Neural crest cell (in vitro differentiated cells): ENCODE results near the gene NDST4. TPM values are rescaled to one million over a fixed set of nuclear protein-coding genes. Genes with fewer than 3 reads are reported as not detected.
"Not testable (repeated sequence)": the region's sequence is repeated elsewhere in the genome, so short reads cannot be mapped to it uniquely, and the experiment has no call there.

ENCODE experiments used
- DNase-seq: peaks from one replicate; pipeline ENCODE4 v3.0.0; 2021; ENCODE audit warnings: low read depth, mixed read lengths, low spot score
- H3K27ac Mint-ChIP-seq: one replicate; pipeline ENCODE4 v1.8.0; 2021; ENCODE audit warnings: mild to moderate bottlenecking, mixed read lengths; ENCODE audit not compliant: unreplicated experiment
- H3K27me3 Mint-ChIP-seq: 2 replicates; pipeline ENCODE4 v1.8.0; 2021; ENCODE audit warnings: low read depth, mild to moderate bottlenecking, mixed read lengths
- H3K36me3 Mint-ChIP-seq: 2 replicates; pipeline ENCODE4 v1.8.0; 2021; ENCODE audit warnings: low read depth, mild to moderate bottlenecking, mixed read lengths
- H3K4me1 Mint-ChIP-seq: 2 replicates; pipeline ENCODE4 v1.8.0; 2021; ENCODE audit warnings: mixed read lengths
- H3K4me3 Mint-ChIP-seq: one replicate; pipeline ENCODE4 v1.8.0; 2021; ENCODE audit warnings: mild to moderate bottlenecking, mixed read lengths
- H3K9me3 Mint-ChIP-seq: 2 replicates; pipeline ENCODE4 v1.8.0; 2021; ENCODE audit warnings: mixed read lengths
- total RNA-seq: library from RNA; stranded (reverse); gene quantifications from 2 replicates; pipeline ENCODE4 v1.2.1, GENCODE V29; 2021
- TF ChIP-seq, protein P1 (sequence below): fragments of 200-600 bp; sonication (generic); conservative IDR thresholded peaks from 2 replicates; pipeline ENCODE4 v1.5.0; 2021; ENCODE audit warnings: antibody characterized with exemption, mild to moderate bottlenecking

Gene NDST4
- total RNA-seq, 1 donor from 2014 or later: 1.3 TPM

DNA sequence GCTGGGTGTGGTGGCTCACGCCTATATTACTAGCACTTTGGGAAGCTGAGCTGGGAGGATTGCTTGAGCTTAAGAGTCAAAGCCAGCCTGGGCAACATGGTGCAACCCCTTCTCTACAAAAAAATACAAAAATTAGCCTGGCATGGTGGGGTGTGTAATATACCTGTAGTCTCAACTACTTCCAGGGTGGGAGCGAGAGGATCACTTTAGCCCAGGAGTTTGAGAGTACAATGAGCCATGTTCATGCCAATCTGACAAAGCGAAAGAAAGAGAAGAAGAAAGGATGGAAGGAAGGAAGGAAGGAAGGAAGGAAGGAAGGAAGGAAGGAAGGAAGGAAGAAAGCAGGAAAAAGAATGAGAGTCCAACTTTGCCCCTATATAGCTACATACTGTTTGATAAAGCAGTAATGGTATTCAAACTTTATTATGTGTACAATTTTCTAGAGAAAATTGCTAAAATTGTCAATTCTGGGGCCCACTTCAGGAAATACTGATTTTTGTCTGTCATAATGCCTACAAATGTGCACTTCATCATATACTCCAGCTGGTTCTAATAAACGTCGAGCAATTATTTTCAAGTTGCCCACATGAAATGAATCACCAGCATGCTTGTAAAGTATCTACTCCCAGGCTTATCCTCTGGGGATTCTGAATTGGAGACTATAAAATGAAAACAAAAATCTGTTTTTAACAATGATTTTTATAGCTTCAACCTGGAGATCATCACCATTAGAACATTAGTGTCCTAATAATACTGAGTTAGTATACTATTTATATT, 132.3 kb downstream of the NDST4 start:
- Mint-ChIP-seq H3K27ac (no peak overlapping the region), H3K27me3 (no peaks in the 10 kb centered on the region), H3K4me3 (no peak overlapping the region), H3K4me1 (no peaks in the 10 kb centered on the region), H3K36me3 (no peaks in the 10 kb centered on the region), H3K9me3 (peaks cover 4% of the 10 kb centered on the region)
- DNase-seq: no peak
- TF ChIP-seq, protein P1, sequence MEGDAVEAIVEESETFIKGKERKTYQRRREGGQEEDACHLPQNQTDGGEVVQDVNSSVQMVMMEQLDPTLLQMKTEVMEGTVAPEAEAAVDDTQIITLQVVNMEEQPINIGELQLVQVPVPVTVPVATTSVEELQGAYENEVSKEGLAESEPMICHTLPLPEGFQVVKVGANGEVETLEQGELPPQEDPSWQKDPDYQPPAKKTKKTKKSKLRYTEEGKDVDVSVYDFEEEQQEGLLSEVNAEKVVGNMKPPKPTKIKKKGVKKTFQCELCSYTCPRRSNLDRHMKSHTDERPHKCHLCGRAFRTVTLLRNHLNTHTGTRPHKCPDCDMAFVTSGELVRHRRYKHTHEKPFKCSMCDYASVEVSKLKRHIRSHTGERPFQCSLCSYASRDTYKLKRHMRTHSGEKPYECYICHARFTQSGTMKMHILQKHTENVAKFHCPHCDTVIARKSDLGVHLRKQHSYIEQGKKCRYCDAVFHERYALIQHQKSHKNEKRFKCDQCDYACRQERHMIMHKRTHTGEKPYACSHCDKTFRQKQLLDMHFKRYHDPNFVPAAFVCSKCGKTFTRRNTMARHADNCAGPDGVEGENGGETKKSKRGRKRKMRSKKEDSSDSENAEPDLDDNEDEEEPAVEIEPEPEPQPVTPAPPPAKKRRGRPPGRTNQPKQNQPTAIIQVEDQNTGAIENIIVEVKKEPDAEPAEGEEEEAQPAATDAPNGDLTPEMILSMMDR: no peak

GRCh38 chr4:114980399-114980798, 133.0 kb downstream of the NDST4 start:
- not testable (repeated sequence) for H3K27ac Mint-ChIP-seq, H3K4me1 Mint-ChIP-seq, H3K36me3 Mint-ChIP-seq

DNA sequence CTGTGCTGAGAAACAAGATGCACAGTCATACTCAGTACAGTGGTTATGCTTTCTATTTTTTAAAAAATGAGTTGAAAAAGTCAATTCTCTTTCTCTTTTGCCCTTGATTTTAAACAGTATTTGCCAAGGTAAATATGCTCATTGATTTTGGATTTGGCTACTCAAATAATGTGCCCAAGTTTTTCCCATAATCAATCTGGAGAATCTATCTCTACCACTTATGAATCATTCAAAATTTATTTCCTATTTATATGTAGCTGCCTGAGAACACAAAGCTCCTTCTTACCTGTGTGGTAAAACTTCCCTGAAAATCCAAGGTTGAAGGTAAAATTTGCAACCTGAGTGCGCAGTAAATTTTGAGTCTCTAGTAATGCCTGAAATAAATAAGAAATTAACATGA, 136.5 kb downstream of the NDST4 start:
- H3K4me3 Mint-ChIP-seq: no peak overlapping the region

More at GRCh38 chr4:114980399-114980798, 133.0 kb downstream of the NDST4 start:
- not testable (repeated sequence) for H3K27me3 Mint-ChIP-seq, H3K9me3 Mint-ChIP-seq, H3K4me3 Mint-ChIP-seq, DNase-seq

DNA sequence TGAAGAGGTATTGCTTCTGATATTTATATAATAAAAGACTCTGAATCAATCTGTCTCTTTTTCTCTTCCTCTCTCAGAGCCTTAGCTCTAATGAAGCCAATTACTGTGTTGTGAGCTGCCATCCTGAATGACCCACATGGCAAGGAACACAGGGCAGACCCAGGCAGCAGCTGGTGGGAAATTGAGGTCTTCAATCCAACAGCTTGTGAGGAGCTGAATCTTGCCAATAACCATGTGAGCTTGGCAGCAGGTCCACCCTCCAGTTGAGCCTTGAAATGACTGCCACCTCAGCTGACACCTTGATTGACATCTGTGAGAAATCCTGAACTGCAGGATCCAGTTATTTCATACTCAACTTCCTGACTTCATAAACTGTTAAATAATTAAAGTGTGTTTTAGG, 149.4 kb downstream of the NDST4 start:
- Mint-ChIP-seq H3K27ac (no peak overlapping the region), H3K9me3 (peaks cover 2% of the 10 kb centered on the region), H3K36me3 (no peaks in the 10 kb centered on the region), H3K27me3 (no peaks in the 10 kb centered on the region), H3K4me3 (no peak overlapping the region), H3K4me1 (no peaks in the 10 kb centered on the region)
- TF ChIP-seq, protein P1: no peak
- DNase-seq: no peak

More for the DNA sequence above, 136.5 kb downstream of the NDST4 start:
- no peaks in the 10 kb centered on the region for H3K9me3 Mint-ChIP-seq
- TF ChIP-seq, protein P1: no peak
- H3K27me3 Mint-ChIP-seq: no peaks in the 10 kb centered on the region
- H3K4me1 Mint-ChIP-seq: no peaks in the 10 kb centered on the region
- no peaks in the 10 kb centered on the region for H3K36me3 Mint-ChIP-seq
- no peak overlapping the region for H3K27ac Mint-ChIP-seq
- no peak for DNase-seq

- Mint-ChIP-seq H3K27me3 (no peaks in the 10 kb centered on the region), H3K4me1 (no peaks in the 10 kb centered on the region), H3K36me3 (no peaks in the 10 kb centered on the region), H3K9me3 (peaks cover 8% of the 10 kb centered on the region), H3K4me3 (no peak overlapping the region), H3K27ac (no peak overlapping the region)
- TF ChIP-seq, protein P1: no peak
- no peak for DNase-seq
These were observed 167.8 kb downstream of the NDST4 start for GRCh38 chr4:114945616-114946015.

DNA sequence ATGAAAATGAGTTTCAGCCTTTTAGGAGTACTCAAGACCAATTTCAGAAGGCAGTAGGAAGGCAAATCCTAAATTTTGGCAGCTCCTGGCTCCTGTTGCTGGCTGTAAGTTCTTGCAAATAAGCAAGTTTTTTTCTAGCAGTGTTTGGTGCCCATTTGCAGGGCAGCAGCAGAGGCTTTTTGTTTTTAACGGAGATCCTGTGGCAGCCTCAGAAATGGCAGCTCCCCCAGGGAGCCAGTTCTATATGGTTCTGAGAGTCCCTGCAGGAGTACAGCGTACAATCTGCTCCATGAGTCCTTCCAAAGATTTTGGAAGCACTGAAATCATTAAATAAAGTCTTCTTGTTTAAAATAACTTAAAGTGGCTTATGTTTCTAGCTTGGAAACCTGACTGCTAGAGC, 171.9 kb downstream of the NDST4 start:
- TF ChIP-seq, protein P1: no peak
- DNase-seq: no peak
- H3K27ac Mint-ChIP-seq: no peak overlapping the region
- no peaks in the 10 kb centered on the region for H3K27me3 Mint-ChIP-seq
- no peaks in the 10 kb centered on the region for H3K4me1 Mint-ChIP-seq
- peaks cover 8% of the 10 kb centered on the region for H3K9me3 Mint-ChIP-seq
- no peaks in the 10 kb centered on the region for H3K36me3 Mint-ChIP-seq
- H3K4me3 Mint-ChIP-seq: no peak overlapping the region
